H1 (cell line): Measurements from ENCODE around the gene AOPEP. TPM values are rescaled to one million over a fixed set of nuclear protein-coding genes. Genes with fewer than 3 reads are reported as not detected.

Source experiments
- EGR1 ChIP-seq: IDR thresholded peaks from 2 replicates; pipeline ENCODE4 v1.6.1; 2011; ENCODE audit warnings: low read depth, low read length, borderline replicate concordance
- KDM1A ChIP-seq: fragments of 200-600, 300-600 bp; sonication (generic); IDR thresholded peaks from 2 replicates; pipeline ENCODE4 v1.7.1; 2016; ENCODE audit warnings: mild to moderate bottlenecking, low read length, borderline replicate concordance
- SRF ChIP-seq: IDR thresholded peaks from 2 replicates; pipeline ENCODE4 v1.6.1; 2011; ENCODE audit warnings: mild to moderate bottlenecking, low read depth, low read length, moderate library complexity
- ZNF274 ChIP-seq: IDR thresholded peaks from 2 replicates; pipeline ENCODE4 v1.7.0; 2012; ENCODE audit warnings: low read length, borderline replicate concordance; ENCODE audit errors: extremely low read depth
- polyA plus RNA-seq, 7 experiments: library from polyadenylated mRNA; depleted of rRNA in 3 of 7; stranded (reverse) in 5 of 7; unstranded in 2 of 7; fragments of >200 nt in 5 of 7; fragments of 200-250 nt in 2 of 7; gene quantifications; 1 replicate in 5 of 7; 2 replicates in 1 of 7; 4 replicates in 1 of 7; pipeline versions ENCODE4 v1.2.1 to v1.2.3, GENCODE V29; 2011 to 2013; ENCODE audit warnings: missing spikeins in 2 of 7, mixed read lengths in 2 of 7
- total RNA-seq: library from RNA; stranded (reverse); fragmentation: NEBNext Ultra II Directional; extraction: Animal tissue kit (Norgen Biotek cat#: 25700); gene quantifications from 2 replicates; pipeline ENCODE4 v1.2.1, GENCODE V29; 2021
- TF ChIP-seq, protein P1 (sequence below): IDR thresholded peaks from 2 replicates; pipeline ENCODE4 v1.6.1; 2012; ENCODE audit warnings: inconsistent platforms

AOPEP gene
- total and polyA plus RNA-seq, 2 of the 8 experiments (the other 6 are each of a cell fraction or from before 2014, with no cell fraction given), result 6.1 to 14.3 TPM

GRCh38 chr9:95010431-95010838 is 283.9 kb downstream of the AOPEP start (continued):
- TF ChIP-seq, protein P1, sequence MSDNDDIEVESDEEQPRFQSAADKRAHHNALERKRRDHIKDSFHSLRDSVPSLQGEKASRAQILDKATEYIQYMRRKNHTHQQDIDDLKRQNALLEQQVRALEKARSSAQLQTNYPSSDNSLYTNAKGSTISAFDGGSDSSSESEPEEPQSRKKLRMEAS, result no peak
- TF ChIP-seq KDM1A (no peak), SRF (no peak), EGR1 (no peak), ZNF274 (no peak)
- TF ChIP-seq, all 59 proteins: peak for 0
